ENCODE data around the gene BAIAP2L1.

DNA sequence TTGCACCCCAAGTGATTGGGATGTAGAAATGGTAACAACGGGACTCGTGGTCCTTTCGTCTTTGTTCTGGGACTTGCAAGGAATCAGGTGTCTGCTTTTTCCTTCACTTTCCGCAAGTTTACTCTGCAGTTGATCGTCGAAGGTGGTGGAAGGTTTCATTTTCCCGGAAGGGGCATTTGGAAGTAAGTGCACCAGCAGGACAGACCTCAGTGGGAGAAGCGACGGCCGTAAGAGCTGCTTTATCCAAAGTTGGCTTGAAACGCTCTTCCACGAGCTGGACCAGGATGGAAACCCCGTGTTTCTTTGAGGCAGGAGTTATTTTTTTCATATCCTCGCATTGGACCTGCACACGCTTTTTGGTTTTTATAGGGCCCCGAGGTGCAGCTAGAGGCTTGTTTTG is 118.2 kb downstream of the BAIAP2L1 start:
- TF ChIP-seq, protein P1, sequence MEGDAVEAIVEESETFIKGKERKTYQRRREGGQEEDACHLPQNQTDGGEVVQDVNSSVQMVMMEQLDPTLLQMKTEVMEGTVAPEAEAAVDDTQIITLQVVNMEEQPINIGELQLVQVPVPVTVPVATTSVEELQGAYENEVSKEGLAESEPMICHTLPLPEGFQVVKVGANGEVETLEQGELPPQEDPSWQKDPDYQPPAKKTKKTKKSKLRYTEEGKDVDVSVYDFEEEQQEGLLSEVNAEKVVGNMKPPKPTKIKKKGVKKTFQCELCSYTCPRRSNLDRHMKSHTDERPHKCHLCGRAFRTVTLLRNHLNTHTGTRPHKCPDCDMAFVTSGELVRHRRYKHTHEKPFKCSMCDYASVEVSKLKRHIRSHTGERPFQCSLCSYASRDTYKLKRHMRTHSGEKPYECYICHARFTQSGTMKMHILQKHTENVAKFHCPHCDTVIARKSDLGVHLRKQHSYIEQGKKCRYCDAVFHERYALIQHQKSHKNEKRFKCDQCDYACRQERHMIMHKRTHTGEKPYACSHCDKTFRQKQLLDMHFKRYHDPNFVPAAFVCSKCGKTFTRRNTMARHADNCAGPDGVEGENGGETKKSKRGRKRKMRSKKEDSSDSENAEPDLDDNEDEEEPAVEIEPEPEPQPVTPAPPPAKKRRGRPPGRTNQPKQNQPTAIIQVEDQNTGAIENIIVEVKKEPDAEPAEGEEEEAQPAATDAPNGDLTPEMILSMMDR (IDR thresholded peaks at IDR 0.05), result no peak
- TF ChIP-seq POLR2A (IDR thresholded peaks at IDR 0.05), result no peak

Data from thyroid gland (tissue), 4 donors.